Measurements from ENCODE around the gene DVL3.

The DVL3 gene

GRCh38 chr3:184165543-184165942 lies 10.4 kb downstream of the DVL3 start:
- no peak for DNase-seq
- no peak overlapping the region for H3K4me3 ChIP-seq (ENCODE audit: low read depth, low read length)
- TF ChIP-seq CTCF (IDR thresholded peaks at IDR 0.05; ENCODE audit: low read depth, low read length) = no peak
- H3K9me3 ChIP-seq (ENCODE audit: severe bottlenecking) = no peaks in the 10 kb centered on the region
- no peak overlapping the region for H3K27ac ChIP-seq
- peaks cover 78% of the 10 kb centered on the region for H3K36me3 ChIP-seq
- no peaks in the 10 kb centered on the region for H3K27me3 ChIP-seq (ENCODE audit: insufficient read depth, low read depth, severe bottlenecking)

- TF ChIP-seq CTCF (IDR thresholded peaks at IDR 0.05; ENCODE audit: low read depth, low read length) = no peak
- DNase-seq = no peak
- Histone ChIP-seq H3K4me3 (ENCODE audit: low read depth, low read length) (no peak overlapping the region), H3K36me3 (peaks cover 87% of the 10 kb centered on the region), H3K9me3 (ENCODE audit: severe bottlenecking) (no peaks in the 10 kb centered on the region), H3K27ac (no peak overlapping the region), H3K27me3 (ENCODE audit: insufficient read depth, low read depth, severe bottlenecking) (no peaks in the 10 kb centered on the region)
These were observed 11.5 kb downstream of the DVL3 start for GRCh38 chr3:184166671-184167070.

GRCh38 chr3:184167786-184168185 lies 12.6 kb downstream of the DVL3 start:
- no peak for DNase-seq
- Histone ChIP-seq H3K27me3 (ENCODE audit: insufficient read depth, low read depth, severe bottlenecking) (no peaks in the 10 kb centered on the region), H3K27ac (no peak overlapping the region), H3K9me3 (ENCODE audit: severe bottlenecking) (no peaks in the 10 kb centered on the region), H3K36me3 (peaks cover 91% of the 10 kb centered on the region), H3K4me3 (ENCODE audit: low read depth, low read length) (no peak overlapping the region)
- TF ChIP-seq CTCF (IDR thresholded peaks at IDR 0.05; ENCODE audit: low read depth, low read length) = no peak

- no peak overlapping the region for H3K4me3 ChIP-seq (ENCODE audit: low read depth, low read length)
- no peaks in the 10 kb centered on the region for H3K9me3 ChIP-seq (ENCODE audit: severe bottlenecking)
- H3K27me3 ChIP-seq (ENCODE audit: insufficient read depth, low read depth, severe bottlenecking) = no peaks in the 10 kb centered on the region
- DNase-seq = no peak
- peaks cover 92% of the 10 kb centered on the region for H3K36me3 ChIP-seq
- TF ChIP-seq CTCF (IDR thresholded peaks at IDR 0.05; ENCODE audit: low read depth, low read length) = no peak
- H3K27ac ChIP-seq = no peak overlapping the region
These were observed 13.4 kb downstream of the DVL3 start for GRCh38 chr3:184168363-184169120.

GRCh38 chr3:184169896-184170875 lies 15.0 kb downstream of the DVL3 start:
- no peak for DNase-seq
- no peak for TF ChIP-seq CTCF (IDR thresholded peaks at IDR 0.05; ENCODE audit: low read depth, low read length)
- Histone ChIP-seq H3K27me3 (ENCODE audit: insufficient read depth, low read depth, severe bottlenecking) (no peaks in the 10 kb centered on the region), H3K27ac (no peak overlapping the region), H3K9me3 (ENCODE audit: severe bottlenecking) (no peaks in the 10 kb centered on the region), H3K4me3 (ENCODE audit: low read depth, low read length) (no peak overlapping the region), H3K36me3 (peaks cover 78% of the 10 kb centered on the region)
